ENCODE data around the gene PTPRR.

Gene PTPRR

GRCh38 chr12:70615174-70615866 is 305.2 kb downstream of the PTPRR start:
- in situ Hi-C loops (cut with MboI; ENCODE audit: low sequenced_read_pairs), result no loop called here

- in situ Hi-C loops (cut with MboI; ENCODE audit: low sequenced_read_pairs), result no loop called here
These were observed 310.6 kb downstream of the PTPRR start for GRCh38 chr12:70609739-70610491.

GRCh38 chr12:70609203-70609602 is 311.3 kb downstream of the PTPRR start:
- in situ Hi-C loops (cut with MboI; ENCODE audit: low sequenced_read_pairs), result no loop called here

- in situ Hi-C loops (cut with MboI; ENCODE audit: low sequenced_read_pairs), result no loop called here
These were observed 312.4 kb downstream of the PTPRR start for GRCh38 chr12:70608184-70608583.

GRCh38 chr12:70607107-70607506 is 313.4 kb downstream of the PTPRR start:
- in situ Hi-C loops (cut with MboI; ENCODE audit: low sequenced_read_pairs), result no loop called here

- in situ Hi-C loops (cut with MboI; ENCODE audit: low sequenced_read_pairs), result no loop called here
These were observed 314.6 kb downstream of the PTPRR start for GRCh38 chr12:70605976-70606375.

- in situ Hi-C loops (cut with MboI; ENCODE audit: low sequenced_read_pairs), result no loop called here
These were observed 315.9 kb downstream of the PTPRR start for GRCh38 chr12:70604662-70605061.

GRCh38 chr12:70603044-70603443 is 317.5 kb downstream of the PTPRR start:
- in situ Hi-C loops (cut with MboI; ENCODE audit: low sequenced_read_pairs), result no loop called here

- in situ Hi-C loops (cut with MboI; ENCODE audit: low sequenced_read_pairs), result loop anchor here (25.0 kb wide), 1 partner anchor 711 kb away; no protein-coding TSS in a partner anchor
These were observed 321.9 kb downstream of the PTPRR start for GRCh38 chr12:70598467-70599193.

GRCh38 chr12:70592664-70593063 is 327.9 kb downstream of the PTPRR start:
- in situ Hi-C loops (cut with MboI; ENCODE audit: low sequenced_read_pairs), result loop anchor here (25.0 kb wide), 1 partner anchor 705 kb away; no protein-coding TSS in a partner anchor

GRCh38 chr12:70590549-70591226 is 329.9 kb downstream of the PTPRR start:
- in situ Hi-C loops (cut with MboI; ENCODE audit: low sequenced_read_pairs), result loop anchor here (25.0 kb wide), 1 partner anchor 703 kb away; no protein-coding TSS in a partner anchor

- in situ Hi-C loops (cut with MboI; ENCODE audit: low sequenced_read_pairs), result loop anchor here (25.0 kb wide), 1 partner anchor 703 kb away; no protein-coding TSS in a partner anchor
These were observed 330.5 kb downstream of the PTPRR start for GRCh38 chr12:70590051-70590450.
